ENCODE measurements around the gene MYL11. TPM values are rescaled to one million over a fixed set of nuclear protein-coding genes. Genes with fewer than 3 reads are reported as not detected.
A peak's percentile ranks its signal among the peaks of the same experiment; 100 is the strongest.
"Not testable (repeated sequence)": the region's sequence is repeated elsewhere in the genome, so short reads cannot be mapped to it uniquely, and the experiment has no call there.

MYL11 gene
- total RNA-seq (2014; rRNA removed; shearing (Covaris generic)), result 3.4 TPM in 1 of 2 replicates, not detected in the other

GRCh38 chr16:30374538-30374937 lies at the start of gene MYL11:
TSS of gene MYL11 (plus strand) at chr16:30374802. CDS start at chr16:30374858, 56 bp downstream.
- Histone ChIP-seq H3K36me3 (replicated peaks; ENCODE audit: control insufficient read depth, insufficient read depth, low read length) (no peaks in the 10 kb centered on the region), H3K27me3 (ENCODE audit: control insufficient read depth, insufficient read depth, low read length) (no peaks in the 10 kb centered on the region), H3K4me3 (ENCODE audit: insufficient read depth, low read depth, low read length) (no peak within 1 kb of the TSS)
- no peak for DNase-seq

GRCh38 chr16:30334473-30334989 lies 40.1 kb upstream of the MYL11 start:
- peak overlapping the region; percentile 75 for H3K4me3 ChIP-seq (ENCODE audit: insufficient read depth, low read depth, low read length)
- DNase-seq, result peak; percentile 84
- H3K36me3 ChIP-seq (replicated peaks; ENCODE audit: control insufficient read depth, insufficient read depth, low read length); H3K27me3 ChIP-seq (ENCODE audit: control insufficient read depth, insufficient read depth, low read length): not testable (repeated sequence)

GRCh38 chr16:30335028-30335597 lies 39.5 kb upstream of the MYL11 start:
- peak; percentile 87 for DNase-seq
- not testable (repeated sequence) for H3K36me3 ChIP-seq (replicated peaks; ENCODE audit: control insufficient read depth, insufficient read depth, low read length); H3K27me3 ChIP-seq (ENCODE audit: control insufficient read depth, insufficient read depth, low read length)
- peak overlapping the region; percentile 75 for H3K4me3 ChIP-seq (ENCODE audit: insufficient read depth, low read depth, low read length)

- Histone ChIP-seq H3K36me3 (replicated peaks; ENCODE audit: control insufficient read depth, insufficient read depth, low read length) (no peaks in the 10 kb centered on the region), H3K27me3 (ENCODE audit: control insufficient read depth, insufficient read depth, low read length) (no peaks in the 10 kb centered on the region), H3K4me3 (ENCODE audit: insufficient read depth, low read depth, low read length) (no peak overlapping the region)
- no peak for DNase-seq
These were observed 38.8 kb upstream of the MYL11 start for GRCh38 chr16:30335598-30336474.

GRCh38 chr16:30337964-30338357 lies 36.6 kb upstream of the MYL11 start:
- H3K4me3 ChIP-seq (ENCODE audit: insufficient read depth, low read depth, low read length); H3K36me3 ChIP-seq (replicated peaks; ENCODE audit: control insufficient read depth, insufficient read depth, low read length); H3K27me3 ChIP-seq (ENCODE audit: control insufficient read depth, insufficient read depth, low read length); DNase-seq: not testable (repeated sequence)

- not testable (repeated sequence) for H3K4me3 ChIP-seq (ENCODE audit: insufficient read depth, low read depth, low read length); H3K36me3 ChIP-seq (replicated peaks; ENCODE audit: control insufficient read depth, insufficient read depth, low read length); H3K27me3 ChIP-seq (ENCODE audit: control insufficient read depth, insufficient read depth, low read length); DNase-seq
These were observed 35.9 kb upstream of the MYL11 start for GRCh38 chr16:30338715-30339114.

- Histone ChIP-seq H3K4me3 (ENCODE audit: insufficient read depth, low read depth, low read length) (no peak overlapping the region), H3K36me3 (replicated peaks; ENCODE audit: control insufficient read depth, insufficient read depth, low read length) (no peaks in the 10 kb centered on the region), H3K27me3 (ENCODE audit: control insufficient read depth, insufficient read depth, low read length) (no peaks in the 10 kb centered on the region)
- DNase-seq, result no peak
These were observed 34.0 kb upstream of the MYL11 start for GRCh38 chr16:30340621-30341020.

- peak; percentile 14 for DNase-seq
- not testable (repeated sequence) for H3K4me3 ChIP-seq (ENCODE audit: insufficient read depth, low read depth, low read length); H3K27me3 ChIP-seq (ENCODE audit: control insufficient read depth, insufficient read depth, low read length); H3K36me3 ChIP-seq (replicated peaks; ENCODE audit: control insufficient read depth, insufficient read depth, low read length)
These were observed 32.6 kb upstream of the MYL11 start for GRCh38 chr16:30341971-30342370.

GRCh38 chr16:30342751-30343490 lies 31.7 kb upstream of the MYL11 start:
- no peak for DNase-seq

GRCh38 chr16:30343491-30343820 lies 31.1 kb upstream of the MYL11 start:
- not testable (repeated sequence) for DNase-seq; H3K4me3 ChIP-seq (ENCODE audit: insufficient read depth, low read depth, low read length); H3K36me3 ChIP-seq (replicated peaks; ENCODE audit: control insufficient read depth, insufficient read depth, low read length); H3K27me3 ChIP-seq (ENCODE audit: control insufficient read depth, insufficient read depth, low read length)

More at GRCh38 chr16:30342751-30343490, 31.7 kb upstream of the MYL11 start:
- H3K4me3 ChIP-seq (ENCODE audit: insufficient read depth, low read depth, low read length), result no peak overlapping the region
- no peaks in the 10 kb centered on the region for H3K27me3 ChIP-seq (ENCODE audit: control insufficient read depth, insufficient read depth, low read length)
- H3K36me3 ChIP-seq (replicated peaks; ENCODE audit: control insufficient read depth, insufficient read depth, low read length), result no peaks in the 10 kb centered on the region

- no peak for DNase-seq
- Histone ChIP-seq H3K36me3 (replicated peaks; ENCODE audit: control insufficient read depth, insufficient read depth, low read length) (peaks cover 5% of the 10 kb centered on the region), H3K27me3 (ENCODE audit: control insufficient read depth, insufficient read depth, low read length) (no peaks in the 10 kb centered on the region), H3K4me3 (ENCODE audit: insufficient read depth, low read depth, low read length) (no peak overlapping the region)
These were observed 28.3 kb upstream of the MYL11 start for GRCh38 chr16:30346286-30346685.

GRCh38 chr16:30348113-30348512 lies 26.5 kb upstream of the MYL11 start:
- no peak overlapping the region for H3K4me3 ChIP-seq (ENCODE audit: insufficient read depth, low read depth, low read length)
- no peak for DNase-seq
- no peaks in the 10 kb centered on the region for H3K27me3 ChIP-seq (ENCODE audit: control insufficient read depth, insufficient read depth, low read length)
- H3K36me3 ChIP-seq (replicated peaks; ENCODE audit: control insufficient read depth, insufficient read depth, low read length), result peaks cover 22% of the 10 kb centered on the region

- H3K4me3 ChIP-seq (ENCODE audit: insufficient read depth, low read depth, low read length), result no peak overlapping the region
- no peak for DNase-seq
- peaks cover 28% of the 10 kb centered on the region for H3K36me3 ChIP-seq (replicated peaks; ENCODE audit: control insufficient read depth, insufficient read depth, low read length)
- H3K27me3 ChIP-seq (ENCODE audit: control insufficient read depth, insufficient read depth, low read length), result no peaks in the 10 kb centered on the region
These were observed 25.7 kb upstream of the MYL11 start for GRCh38 chr16:30348929-30349328.

GRCh38 chr16:30349675-30350074 lies 24.9 kb upstream of the MYL11 start:
- DNase-seq, result no peak
- H3K4me3 ChIP-seq (ENCODE audit: insufficient read depth, low read depth, low read length), result no peak overlapping the region
- peaks cover 29% of the 10 kb centered on the region for H3K36me3 ChIP-seq (replicated peaks; ENCODE audit: control insufficient read depth, insufficient read depth, low read length)
- H3K27me3 ChIP-seq (ENCODE audit: control insufficient read depth, insufficient read depth, low read length), result no peaks in the 10 kb centered on the region

All from H7 (cell line).